ENCODE data around the gene FGF12.

The FGF12 gene

GRCh38 chr3:192258721-192259120 lies 468.6 kb downstream of the FGF12 start:
- Histone ChIP-seq H3K27ac (ENCODE audit: low read depth, low read length) (no peak overlapping the region), H3K4me1 (ENCODE audit: control insufficient read depth, low read length) (no peaks in the 10 kb centered on the region), H3F3A (ENCODE audit: control insufficient read depth, insufficient read depth) (no peaks in the 10 kb centered on the region), H3K9me3 (ENCODE audit: control insufficient read depth, insufficient read depth, low read length) (no peaks in the 10 kb centered on the region), H3K27me3 (ENCODE audit: control insufficient read depth, low read length) (no peaks in the 10 kb centered on the region; the same call in 1 of the 2 replicates), H3K4me3 (ENCODE audit: low read length) (no peak overlapping the region), H3K36me3 (ENCODE audit: control insufficient read depth, low read length) (no peaks in the 10 kb centered on the region), H3K9me2 (replicated peaks; ENCODE audit: control insufficient read depth, low read length) (no peaks in the 10 kb centered on the region), H3K79me2 (ENCODE audit: control insufficient read depth, low read length) (no peaks in the 10 kb centered on the region), H3K4me2 (ENCODE audit: low read length) (no peak overlapping the region), H4K20me1 (ENCODE audit: control insufficient read depth, insufficient read depth, low read depth, low read length) (no peaks in the 10 kb centered on the region)
- TF ChIP-seq CTCF (IDR thresholded peaks at IDR 0.05; ENCODE audit: low read depth, low read length, poor library complexity, severe bottlenecking) (no peak), EZH2phosphoT487 (IDR thresholded peaks at IDR 0.05; ENCODE audit: borderline replicate concordance, low read length) (no peak)

GRCh38 chr3:192255839-192256238 lies 471.5 kb downstream of the FGF12 start:
- Histone ChIP-seq H3K9me2 (replicated peaks; ENCODE audit: control insufficient read depth, low read length) (no peaks in the 10 kb centered on the region), H3K27ac (ENCODE audit: low read depth, low read length) (no peak overlapping the region), H3K79me2 (ENCODE audit: control insufficient read depth, low read length) (no peaks in the 10 kb centered on the region), H3K36me3 (ENCODE audit: control insufficient read depth, low read length) (no peaks in the 10 kb centered on the region), H3K4me1 (ENCODE audit: control insufficient read depth, low read length) (no peaks in the 10 kb centered on the region), H4K20me1 (ENCODE audit: control insufficient read depth, insufficient read depth, low read depth, low read length) (no peaks in the 10 kb centered on the region), H3K4me2 (ENCODE audit: low read length) (no peak overlapping the region), H3K9me3 (ENCODE audit: control insufficient read depth, insufficient read depth, low read length) (no peaks in the 10 kb centered on the region), H3K27me3 (ENCODE audit: control insufficient read depth, low read length) (no peaks in the 10 kb centered on the region; the same call in 1 of the 2 replicates), H3F3A (ENCODE audit: control insufficient read depth, insufficient read depth) (no peaks in the 10 kb centered on the region), H3K4me3 (ENCODE audit: low read length) (no peak overlapping the region)
- TF ChIP-seq EZH2phosphoT487 (IDR thresholded peaks at IDR 0.05; ENCODE audit: borderline replicate concordance, low read length) (no peak), CTCF (IDR thresholded peaks at IDR 0.05; ENCODE audit: low read depth, low read length, poor library complexity, severe bottlenecking) (no peak)

GRCh38 chr3:192253138-192253887 lies 474.0 kb downstream of the FGF12 start:
- Histone ChIP-seq H3K4me2 (ENCODE audit: low read length) (no peak overlapping the region), H3K27ac (ENCODE audit: low read depth, low read length) (no peak overlapping the region)
- TF ChIP-seq EZH2phosphoT487 (IDR thresholded peaks at IDR 0.05; ENCODE audit: borderline replicate concordance, low read length), result no peak
- no peak for TF ChIP-seq CTCF (IDR thresholded peaks at IDR 0.05; ENCODE audit: low read depth, low read length, poor library complexity, severe bottlenecking)

More at GRCh38 chr3:192253138-192253887, 474.0 kb downstream of the FGF12 start:
- Histone ChIP-seq H4K20me1 (ENCODE audit: control insufficient read depth, insufficient read depth, low read depth, low read length) (no peaks in the 10 kb centered on the region), H3F3A (ENCODE audit: control insufficient read depth, insufficient read depth) (no peaks in the 10 kb centered on the region), H3K9me3 (ENCODE audit: control insufficient read depth, insufficient read depth, low read length) (no peaks in the 10 kb centered on the region), H3K4me1 (ENCODE audit: control insufficient read depth, low read length) (no peaks in the 10 kb centered on the region), H3K9me2 (replicated peaks; ENCODE audit: control insufficient read depth, low read length) (no peaks in the 10 kb centered on the region), H3K27me3 (ENCODE audit: control insufficient read depth, low read length) (no peaks in the 10 kb centered on the region; the same call in 1 of the 2 replicates), H3K79me2 (ENCODE audit: control insufficient read depth, low read length) (no peaks in the 10 kb centered on the region), H3K36me3 (ENCODE audit: control insufficient read depth, low read length) (no peaks in the 10 kb centered on the region), H3K4me3 (ENCODE audit: low read length) (no peak overlapping the region)

Data from DOHH2 (cell line).